Cortex of kidney (tissue), 1 donor: ENCODE results near the gene TMEM132A.

Source experiments
- DNase-seq: peaks from one replicate; lab custom pipeline; 2025; lab: John Stamatoyannopoulos, UW

Gene TMEM132A

GRCh38 chr11:60937144-60937527, 12.9 kb downstream of the TMEM132A start:
- DNase-seq = no peak

GRCh38 chr11:60937811-60938210, 13.6 kb downstream of the TMEM132A start:
- DNase-seq = no peak

GRCh38 chr11:60938500-60938899, 14.2 kb downstream of the TMEM132A start:
- DNase-seq = no peak

GRCh38 chr11:60939301-60939700, 15.0 kb downstream of the TMEM132A start:
- no peak for DNase-seq

GRCh38 chr11:60939855-60940254, 15.6 kb downstream of the TMEM132A start:
- no peak for DNase-seq

GRCh38 chr11:60941371-60942119, 17.3 kb downstream of the TMEM132A start:
- DNase-seq = no peak

- no peak for DNase-seq
Measured at GRCh38 chr11:60942219-60942618, 18.0 kb downstream of the TMEM132A start.

GRCh38 chr11:60942970-60943565, 18.8 kb downstream of the TMEM132A start:
- DNase-seq = no peak

- DNase-seq = no peak
Measured at GRCh38 chr11:60944490-60945294, 20.4 kb downstream of the TMEM132A start.

GRCh38 chr11:60945295-60945667, 21.0 kb downstream of the TMEM132A start:
- no peak for DNase-seq

GRCh38 chr11:60946601-60947264, 22.5 kb downstream of the TMEM132A start:
- no peak for DNase-seq

- DNase-seq = no peak
Measured at GRCh38 chr11:60947700-60948099, 23.4 kb downstream of the TMEM132A start.

GRCh38 chr11:60948250-60948649, 24.0 kb downstream of the TMEM132A start:
- no peak for DNase-seq

GRCh38 chr11:60950024-60950423, 25.8 kb downstream of the TMEM132A start:
- DNase-seq = no peak

GRCh38 chr11:60950933-60951605, 26.8 kb downstream of the TMEM132A start:
- no peak for DNase-seq

- DNase-seq = no peak
Measured at GRCh38 chr11:60951606-60951903, 27.3 kb downstream of the TMEM132A start.

- DNase-seq = no peak
Measured at GRCh38 chr11:60951904-60952741, 27.9 kb downstream of the TMEM132A start, which contains the start of gene SLC15A3. Gene SLC15A3 (minus strand): TSS chr11:60952176. CDS start chr11:60951551, 625 bp downstream.

- DNase-seq = no peak
Measured at GRCh38 chr11:60952742-60953170, 28.5 kb downstream of the TMEM132A start.

- no peak for DNase-seq
Measured at GRCh38 chr11:60953781-60954180, 29.5 kb downstream of the TMEM132A start.

GRCh38 chr11:60954421-60954820, 30.2 kb downstream of the TMEM132A start:
- DNase-seq = no peak

GRCh38 chr11:60955571-60955970, 31.3 kb downstream of the TMEM132A start:
- no peak for DNase-seq
